ENCODE measurements around the gene PIEZO1. TPM values are rescaled to one million over a fixed set of nuclear protein-coding genes. Genes with fewer than 3 reads are reported as not detected.
"Not testable (repeated sequence)": the region's sequence is repeated elsewhere in the genome, so short reads cannot be mapped to it uniquely, and the experiment has no call there.

The PIEZO1 gene
- total RNA-seq (2014; rRNA removed; shearing (Covaris generic)) = 35.6 and 47.1 TPM in 2 replicates

DNA sequence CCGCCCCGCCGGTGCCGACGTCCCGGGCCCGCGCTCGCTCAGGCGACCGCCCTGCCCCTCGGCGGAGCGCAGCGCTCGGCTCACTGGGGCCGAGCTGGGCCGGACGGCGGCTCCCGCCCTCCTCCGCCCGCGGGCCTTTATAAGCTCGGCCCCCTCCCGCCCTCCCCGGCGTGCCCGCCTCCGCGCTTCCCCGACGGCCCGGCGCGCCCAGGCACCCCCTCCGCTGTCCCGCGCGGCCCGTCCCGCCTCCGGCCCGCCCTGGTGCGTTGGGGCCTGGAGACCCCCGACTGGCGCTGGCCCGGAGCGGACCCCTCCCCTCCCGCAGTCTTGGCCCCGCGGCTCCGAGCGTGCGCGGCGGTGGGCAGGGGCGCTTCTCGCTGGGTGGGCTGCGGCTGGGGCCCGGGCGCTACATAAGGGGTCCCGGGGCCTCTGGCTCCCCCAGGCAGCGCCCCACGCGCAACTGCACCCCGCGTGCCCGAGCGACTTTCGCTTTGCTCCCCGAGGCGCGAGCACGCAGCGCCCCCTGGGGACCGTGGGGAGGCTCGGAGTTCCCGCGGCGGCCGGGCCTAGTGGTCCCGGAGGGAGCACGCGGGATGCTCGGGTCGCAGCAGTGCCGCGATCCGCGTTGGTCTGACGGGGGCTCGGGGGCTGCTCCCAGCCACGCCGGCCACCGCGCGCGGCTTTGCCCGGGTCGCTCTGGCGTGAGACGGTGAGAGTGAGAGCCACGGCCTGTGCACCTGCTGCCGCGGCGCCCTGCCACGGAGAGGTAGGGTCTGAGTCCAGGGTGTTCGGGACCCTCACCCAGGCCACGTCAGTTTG lies at the start of gene PIEZO1:
TSS of gene PIEZO1 (minus strand) at position 115 of the 819 bp plus-strand sequence. CDS start 256 bp downstream, outside the sequence.
- no peak for DNase-seq (ENCODE audit: low spot score)

DNA sequence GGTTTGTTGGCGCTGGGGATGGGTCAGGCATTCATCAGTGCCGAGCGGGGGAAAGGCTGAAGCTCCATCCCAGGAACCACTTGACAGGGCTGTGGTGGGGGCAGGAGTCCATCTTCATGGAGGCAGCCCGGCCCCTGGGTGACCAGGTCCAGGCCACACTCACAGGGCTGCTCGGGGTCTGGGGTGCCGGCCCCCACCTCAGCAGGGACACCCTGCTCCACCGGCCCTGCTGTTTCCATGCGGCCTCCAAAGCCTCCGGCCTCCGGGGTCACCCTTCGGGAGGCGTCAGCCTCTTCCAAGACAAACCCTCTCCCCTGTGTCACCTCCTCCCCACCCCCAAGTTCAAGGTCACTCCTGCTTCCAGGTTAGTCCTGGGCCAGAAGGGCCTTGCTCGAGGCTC lies 49.6 kb upstream of the PIEZO1 start:
- no peak for DNase-seq (ENCODE audit: low spot score)

DNA sequence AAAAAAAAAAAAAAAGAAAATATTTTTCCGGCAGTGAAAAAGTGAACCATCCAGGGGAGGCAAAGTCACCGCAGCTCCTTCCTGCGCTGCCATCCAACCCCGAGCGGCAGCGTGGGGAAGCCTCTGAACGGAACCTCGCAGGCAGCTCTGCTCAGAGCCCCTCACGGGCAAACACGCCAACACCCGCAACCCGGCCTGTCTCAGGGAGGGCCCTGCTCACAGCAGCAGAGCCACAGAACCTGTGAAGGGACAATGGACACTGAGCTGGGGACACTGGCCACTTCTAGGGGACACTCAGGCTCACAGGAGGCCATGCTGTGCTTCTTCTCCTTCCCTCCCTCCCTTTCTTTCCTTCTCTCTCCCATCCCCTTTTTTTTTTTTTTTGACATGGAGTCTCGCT lies 48.1 kb upstream of the PIEZO1 start:
- DNase-seq (ENCODE audit: low spot score) = no peak

GRCh38 chr16:88831838-88832237 lies 46.8 kb upstream of the PIEZO1 start:
- DNase-seq (ENCODE audit: low spot score) = no peak

- no peak for DNase-seq (ENCODE audit: low spot score)
Measured at GRCh38 chr16:88830783-88831182, 45.8 kb upstream of the PIEZO1 start.

GRCh38 chr16:88830258-88830657 lies 45.2 kb upstream of the PIEZO1 start:
- no peak for DNase-seq (ENCODE audit: low spot score)

- no peak for DNase-seq (ENCODE audit: low spot score)
Measured at GRCh38 chr16:88828711-88829110, 43.7 kb upstream of the PIEZO1 start.

DNA sequence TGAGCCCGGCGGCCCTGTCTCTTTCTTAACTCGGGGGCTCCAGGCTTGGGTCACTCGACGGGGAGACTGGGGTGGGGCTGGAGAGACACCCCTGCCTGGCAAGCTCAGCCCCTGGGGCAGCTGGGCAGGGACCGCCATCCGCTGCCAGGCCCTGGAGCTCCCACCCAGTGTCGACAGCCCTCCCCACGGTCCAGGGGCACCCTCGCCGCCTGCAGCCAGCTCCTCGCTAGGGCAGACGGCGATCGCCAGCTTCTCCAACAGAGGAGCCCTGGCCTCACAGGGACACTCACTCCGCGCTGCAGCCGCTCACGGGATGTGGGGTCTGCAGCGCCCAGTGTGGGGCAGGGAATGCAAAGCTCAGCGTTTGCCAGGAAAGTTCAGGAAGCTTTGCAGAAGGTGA lies 42.7 kb upstream of the PIEZO1 start:
- DNase-seq (ENCODE audit: low spot score) = no peak

- no peak for DNase-seq (ENCODE audit: low spot score)
Measured at GRCh38 chr16:88826070-88826840, 41.2 kb upstream of the PIEZO1 start.

DNA sequence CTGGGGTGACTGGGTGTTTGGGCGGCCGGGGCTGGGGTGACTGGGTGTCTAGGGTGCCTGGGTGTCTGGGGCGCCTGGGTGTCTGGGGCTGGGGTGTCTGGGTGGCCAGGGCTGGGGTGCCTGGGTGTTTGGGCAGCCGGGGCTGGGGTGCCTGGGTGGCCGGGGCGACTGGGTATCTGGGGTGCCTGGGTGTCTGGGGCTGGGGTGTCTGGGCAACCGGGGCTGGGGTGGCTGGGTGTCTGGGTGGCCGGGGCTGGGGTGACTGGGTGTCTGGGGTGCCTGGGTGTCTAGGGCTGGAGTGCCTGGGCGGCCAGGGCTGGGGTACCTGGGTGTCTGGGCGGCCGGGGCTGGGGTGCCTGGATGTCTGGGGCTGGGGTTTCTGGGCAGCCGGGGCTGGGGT lies 40.1 kb upstream of the PIEZO1 start:
- DNase-seq (ENCODE audit: low spot score) = no peak

DNA sequence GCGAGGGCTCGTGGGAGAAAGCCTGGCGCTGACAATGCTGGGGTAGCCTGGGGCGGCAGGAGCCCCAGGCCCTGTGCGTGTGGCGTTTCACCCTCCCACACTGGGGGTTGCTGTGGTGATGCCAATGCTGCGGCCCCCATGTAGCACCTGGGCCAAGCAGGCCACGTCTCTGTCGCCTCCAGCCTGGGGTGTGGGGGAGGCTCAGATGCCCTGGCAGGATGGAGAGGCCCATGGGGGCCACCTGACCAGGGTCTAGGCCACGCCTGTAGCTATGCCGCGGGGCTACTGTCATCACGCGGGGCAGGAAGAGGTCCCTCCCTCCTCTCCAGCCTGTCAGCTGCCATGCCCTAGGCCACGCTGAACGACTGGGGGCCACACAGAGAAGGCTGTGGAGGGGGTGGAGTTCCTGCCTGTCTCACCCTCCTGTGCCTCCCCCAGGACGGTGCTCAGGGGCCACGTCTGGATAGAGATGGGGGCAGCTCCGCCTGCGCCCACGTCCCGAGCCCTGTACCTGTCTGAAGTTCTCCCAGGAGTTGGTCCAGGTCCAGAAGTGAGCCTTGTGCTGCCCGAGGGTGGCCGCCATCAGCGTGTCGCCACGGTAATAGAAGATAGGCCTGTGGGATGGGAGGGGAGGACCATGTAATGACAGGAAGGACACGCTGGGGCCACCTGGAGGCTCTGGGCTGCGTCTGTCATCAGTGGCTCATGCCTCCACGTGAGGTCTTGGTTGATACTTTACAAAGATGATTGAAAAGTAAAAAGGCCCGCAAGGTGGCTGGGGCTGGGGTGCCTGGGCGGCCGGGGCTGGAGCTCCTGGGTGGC lies 39.4 kb upstream of the PIEZO1 start:
- DNase-seq (ENCODE audit: low spot score) = no peak

DNA sequence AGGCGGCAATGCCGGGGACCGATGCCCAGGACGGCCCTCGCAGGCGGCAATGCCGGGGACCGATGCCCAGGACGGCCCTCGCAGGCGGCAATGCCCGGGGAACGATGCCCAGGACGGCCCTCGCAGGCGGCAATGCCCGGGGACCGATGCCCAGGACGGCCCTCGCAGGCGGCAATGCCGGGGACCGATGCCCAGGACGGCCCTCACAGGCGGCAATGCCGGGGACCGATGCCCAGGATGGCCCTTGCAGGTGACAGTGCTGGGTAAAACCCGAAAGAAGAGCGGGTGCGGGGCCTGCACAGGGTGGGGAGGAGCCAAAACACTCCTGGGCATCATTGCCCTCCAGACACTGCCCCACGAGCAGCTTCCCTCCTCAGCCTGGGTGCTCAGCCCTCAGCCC lies 38.6 kb upstream of the PIEZO1 start:
- DNase-seq (ENCODE audit: low spot score) = not testable (repeated sequence)

DNA sequence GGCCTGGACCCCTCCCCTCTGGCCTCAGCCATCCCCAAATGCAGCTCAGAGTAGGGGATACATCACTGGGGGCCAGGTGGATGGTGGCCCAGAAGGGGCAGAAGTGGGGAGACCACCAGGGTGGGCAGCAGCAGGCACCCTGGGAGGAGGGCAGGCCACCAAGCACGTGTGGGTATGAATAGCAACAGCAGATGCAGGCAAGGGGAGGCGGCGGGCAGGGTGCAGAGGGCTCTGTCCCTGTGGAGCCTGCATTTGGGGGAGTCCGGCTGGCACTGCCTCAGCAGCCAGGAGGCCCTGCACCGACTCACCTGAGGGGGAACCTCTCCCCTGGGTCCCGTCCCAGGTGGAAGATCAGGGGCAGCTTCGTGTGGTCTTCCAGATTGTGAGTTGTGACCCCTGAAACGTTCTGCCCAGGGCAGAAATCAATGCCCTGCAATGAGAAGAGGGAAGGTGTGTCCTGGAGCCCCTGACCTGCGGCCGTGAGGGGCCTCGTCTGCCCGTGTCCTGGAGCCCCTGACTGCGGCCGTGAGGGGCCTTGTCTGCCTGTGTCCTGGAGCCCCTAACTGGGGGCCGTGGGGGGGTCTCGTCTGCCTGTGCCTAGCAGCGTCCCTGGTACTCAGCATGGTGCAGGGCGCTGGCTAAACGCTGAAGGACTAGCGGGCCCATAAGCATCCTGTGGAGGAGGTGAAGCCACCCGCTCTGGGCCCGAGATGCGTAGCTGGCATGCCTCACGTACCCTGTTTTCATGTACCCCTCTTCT lies 37.4 kb upstream of the PIEZO1 start:
- DNase-seq (ENCODE audit: low spot score) = no peak

- DNase-seq (ENCODE audit: low spot score) = no peak
Measured at GRCh38 chr16:88821168-88821850, 36.3 kb upstream of the PIEZO1 start.

- no peak for DNase-seq (ENCODE audit: low spot score)
Measured at GRCh38 chr16:88820385-88821025, 35.5 kb upstream of the PIEZO1 start.

GRCh38 chr16:88819126-88819525 lies 34.1 kb upstream of the PIEZO1 start:
- no peak for DNase-seq (ENCODE audit: low spot score)

- no peak for DNase-seq (ENCODE audit: low spot score)
Measured at GRCh38 chr16:88818575-88818874, 33.5 kb upstream of the PIEZO1 start.

GRCh38 chr16:88817785-88818574 lies 33.0 kb upstream of the PIEZO1 start:
- no peak for DNase-seq (ENCODE audit: low spot score)

GRCh38 chr16:88816736-88817535 lies 31.9 kb upstream of the PIEZO1 start:
- no peak for DNase-seq (ENCODE audit: low spot score)
